Breast epithelium (tissue), 4 donors: ENCODE results near the gene PTGR2. TPM values are rescaled to one million over a fixed set of nuclear protein-coding genes. Genes with fewer than 3 reads are reported as not detected.

Source experiments
- DNase-seq, 2 donors: peaks; one replicate each; pipeline ENCODE4 v3.0.0-alpha.2; 2019; ENCODE audit warnings: low spot score in 2 of 2
- H3K27ac ChIP-seq, 2 donors: fragments of 200-600 bp; sonication (generic) in 1 of 2; one replicate each; pipeline ENCODE4 v1.5.1; 2016 to 2019; ENCODE audit warnings: mild to moderate bottlenecking in 1 of 2
- H3K27me3 ChIP-seq, 2 donors: fragments of 200-600 bp; sonication (generic) in 1 of 2; one replicate each; pipeline versions ENCODE4 v1.5.1 to v1.6.0; 2017 to 2019; ENCODE audit warnings: control low read depth in 1 of 2, mild to moderate bottlenecking in 1 of 2
- H3K36me3 ChIP-seq: fragments of 200-600 bp; one replicate; pipeline ENCODE4 v1.5.1; 2019
- H3K4me1 ChIP-seq, 2 donors: fragments of 200-600 bp; sonication (generic); one replicate each; pipeline ENCODE4 v1.5.1; 2016 to 2019; ENCODE audit warnings: control low read depth in 1 of 2
- H3K4me3 ChIP-seq, 3 donors: fragments of 200-600 bp; sonication (generic); 1 replicate in 2 of 3; 2 replicates in 1 of 3; pipeline ENCODE4 v1.5.1; 2016 to 2019; ENCODE audit warnings: mild to moderate bottlenecking in 3 of 3, moderate library complexity in 2 of 3
- H3K9me3 ChIP-seq, 2 donors: fragments of 200-600 bp; sonication (generic) in 1 of 2; one replicate each; pipeline ENCODE4 v1.5.1; 2016 to 2019; ENCODE audit warnings: control low read depth in 1 of 2
- CTCF ChIP-seq, 3 donors: fragments of 450-650 bp; IDR thresholded peaks; one replicate each; pipeline ENCODE4 v1.5.1; 2016 to 2017; ENCODE audit warnings: antibody characterized with exemption in 3 of 3, mild to moderate bottlenecking in 3 of 3, moderate library complexity in 3 of 3
- POLR2A ChIP-seq: fragments of 450-650 bp; IDR thresholded peaks from one replicate; pipeline ENCODE4 v1.6.1; 2016; ENCODE audit warnings: antibody characterized with exemption, mild to moderate bottlenecking, moderate library complexity
- POLR2AphosphoS5 ChIP-seq, 3 donors: sonication (generic); formaldehyde crosslinking; IDR thresholded peaks; one replicate each; pipeline ENCODE4 v1.6.1; 2017; ENCODE audit warnings: antibody characterized with exemption in 3 of 3
- intact Hi-C: fragments of 100-400 bp; cut with DNase I; formaldehyde crosslinking; loops from one replicate; pipeline ENCODE4 v1.15.1; 2023; ENCODE audit warnings: low total_unique reads
- total RNA-seq, 3 donors: library from RNA; depleted of rRNA; stranded (reverse); fragments of >200 nt; gene quantifications; one replicate each; pipeline ENCODE4 v1.1.0, GENCODE V29; 2016

PTGR2 gene
- total RNA-seq, 3 donors from 2014 or later: 11.5 to 14.6 (median 12.3) TPM

GRCh38 chr14:73843296-73843695 is 8.3 kb upstream of the PTGR2 start:
- no peak overlapping the region for H3K4me3 ChIP-seq
- TF ChIP-seq POLR2AphosphoS5 (IDR thresholded peaks at IDR 0.05) (no peak), POLR2A (no peak), CTCF (IDR thresholded peaks at IDR 0.05) (no peak)
- H3K9me3 ChIP-seq: no peaks in the 10 kb centered on the region
- intact Hi-C loops: no loop called here
- no peaks in the 10 kb centered on the region for H3K4me1 ChIP-seq
- H3K27me3 ChIP-seq: no peaks in the 10 kb centered on the region
- no peaks in the 10 kb centered on the region for H3K36me3 ChIP-seq
- H3K27ac ChIP-seq: no peak overlapping the region
- DNase-seq: no peak

- Histone ChIP-seq H3K4me1 (peaks cover 0 to 3% of the 10 kb centered on the region in 2 donors), H3K27ac (no peak overlapping the region), H3K4me3 (no peak overlapping the region), H3K9me3 (no peaks in the 10 kb centered on the region), H3K27me3 (no peaks in the 10 kb centered on the region), H3K36me3 (no peaks in the 10 kb centered on the region)
- intact Hi-C loops: no loop called here
- DNase-seq: no peak
- no peak for TF ChIP-seq CTCF (IDR thresholded peaks at IDR 0.05)
Measured at GRCh38 chr14:73846947-73847346, 4.7 kb upstream of the PTGR2 start.

GRCh38 chr14:73851000-73851399 is 631 bp upstream of the PTGR2 start:
- Histone ChIP-seq H3K4me1 (peaks cover 0 to 3% of the 10 kb centered on the region in 2 donors), H3K36me3 (no peaks in the 10 kb centered on the region), H3K27ac (peak overlapping the region; percentile 96 to 97), H3K9me3 (no peaks in the 10 kb centered on the region), H3K27me3 (no peaks in the 10 kb centered on the region), H3K4me3 (peak overlapping the region; percentile 60 to 80 (median 66))
- DNase-seq: no peak
- intact Hi-C loops: no loop called here
- TF ChIP-seq POLR2AphosphoS5 (IDR thresholded peaks at IDR 0.05) (no peak), POLR2A (no peak), CTCF (IDR thresholded peaks at IDR 0.05) (no peak)

GRCh38 chr14:73859145-73859544 is 7.5 kb downstream of the PTGR2 start:
- Histone ChIP-seq H3K36me3 (no peaks in the 10 kb centered on the region), H3K4me3 (no peak overlapping the region), H3K4me1 (no peaks in the 10 kb centered on the region), H3K27ac (no peak overlapping the region), H3K9me3 (no peaks in the 10 kb centered on the region), H3K27me3 (no peaks in the 10 kb centered on the region)
- DNase-seq: no peak
- TF ChIP-seq POLR2AphosphoS5 (IDR thresholded peaks at IDR 0.05) (no peak), POLR2A (no peak), CTCF (IDR thresholded peaks at IDR 0.05) (no peak)
- intact Hi-C loops: no loop called here

GRCh38 chr14:73861073-73861472 is 9.4 kb downstream of the PTGR2 start:
- H3K9me3 ChIP-seq: no peaks in the 10 kb centered on the region
- H3K27me3 ChIP-seq: no peaks in the 10 kb centered on the region
- TF ChIP-seq POLR2A (no peak), POLR2AphosphoS5 (IDR thresholded peaks at IDR 0.05) (no peak), CTCF (IDR thresholded peaks at IDR 0.05) (no peak)
- no peak overlapping the region for H3K27ac ChIP-seq
- intact Hi-C loops: no loop called here
- no peaks in the 10 kb centered on the region for H3K4me1 ChIP-seq
- H3K36me3 ChIP-seq: no peaks in the 10 kb centered on the region
- no peak overlapping the region for H3K4me3 ChIP-seq
- DNase-seq: no peak
